Measurements from ENCODE around the gene MPZL3.

Gene MPZL3

GRCh38 chr11:118251858-118252652, at the start of gene MPZL3:
TSS of gene MPZL3 (minus strand) at chr11:118252365. CDS start at chr11:118252294, 71 bp downstream.
- DNase-seq (ENCODE audit: low spot score), result peak; percentile 96

- DNase-seq (ENCODE audit: low spot score), result no peak
Measured at GRCh38 chr11:118301600-118302195, 49.5 kb upstream of the MPZL3 start.

GRCh38 chr11:118295815-118296454, 43.8 kb upstream of the MPZL3 start:
- peak; percentile 82 for DNase-seq (ENCODE audit: low spot score)

- no peak for DNase-seq (ENCODE audit: low spot score)
Measured at GRCh38 chr11:118295199-118295598, 43.0 kb upstream of the MPZL3 start.

- DNase-seq (ENCODE audit: low spot score), result no peak
Measured at GRCh38 chr11:118294053-118294452, 41.9 kb upstream of the MPZL3 start.

GRCh38 chr11:118291477-118292135, 39.4 kb upstream of the MPZL3 start:
- DNase-seq (ENCODE audit: low spot score), result no peak

GRCh38 chr11:118290923-118291322, 38.8 kb upstream of the MPZL3 start:
- peak; percentile 60 for DNase-seq (ENCODE audit: low spot score)

GRCh38 chr11:118289401-118289800, 37.2 kb upstream of the MPZL3 start:
- DNase-seq (ENCODE audit: low spot score), result no peak

- peak; percentile 55 for DNase-seq (ENCODE audit: low spot score)
Measured at GRCh38 chr11:118287006-118287405, 34.8 kb upstream of the MPZL3 start.

- peak; percentile 44 for DNase-seq (ENCODE audit: low spot score)
Measured at GRCh38 chr11:118286545-118286944, 34.4 kb upstream of the MPZL3 start.

GRCh38 chr11:118283756-118284350, 31.7 kb upstream of the MPZL3 start:
- no peak for DNase-seq (ENCODE audit: low spot score)

- no peak for DNase-seq (ENCODE audit: low spot score)
Measured at GRCh38 chr11:118283037-118283636, 31.0 kb upstream of the MPZL3 start.

- no peak for DNase-seq (ENCODE audit: low spot score)
Measured at GRCh38 chr11:118282606-118283005, 30.4 kb upstream of the MPZL3 start.

- DNase-seq (ENCODE audit: low spot score), result peak; percentile 33
Measured at GRCh38 chr11:118281284-118281683, 29.1 kb upstream of the MPZL3 start.

GRCh38 chr11:118277312-118277711, 25.1 kb upstream of the MPZL3 start:
- DNase-seq (ENCODE audit: low spot score), result peak; percentile 84

- no peak for DNase-seq (ENCODE audit: low spot score)
Measured at GRCh38 chr11:118276422-118276821, 24.3 kb upstream of the MPZL3 start.

- peak; percentile 56 for DNase-seq (ENCODE audit: low spot score)
Measured at GRCh38 chr11:118275176-118275575, 23.0 kb upstream of the MPZL3 start.

- peak; percentile 57 for DNase-seq (ENCODE audit: low spot score)
Measured at GRCh38 chr11:118274186-118274585, 22.0 kb upstream of the MPZL3 start.

- DNase-seq (ENCODE audit: low spot score), result no peak
Measured at GRCh38 chr11:118272001-118272400, 19.8 kb upstream of the MPZL3 start.

GRCh38 chr11:118267486-118267885, 15.3 kb upstream of the MPZL3 start:
- no peak for DNase-seq (ENCODE audit: low spot score)

GRCh38 chr11:118265954-118266353, 13.8 kb upstream of the MPZL3 start:
- DNase-seq (ENCODE audit: low spot score), result peak; percentile 27
